Naive B cell (primary cell): Measurements from ENCODE around the gene TCF21. TPM values are rescaled to one million over a fixed set of nuclear protein-coding genes. Genes with fewer than 3 reads are reported as not detected.
"Not testable (repeated sequence)": the region's sequence is repeated elsewhere in the genome, so short reads cannot be mapped to it uniquely, and the experiment has no call there.

ENCODE experiments used
- ATAC-seq, 2 donors: fragments of 150-1000 bp; cut with Tn5 transposase; 2 replicates each; pipeline ENCODE4 v1.10.0; 2021; ENCODE audit warnings: low read depth in 2 of 2, mild to moderate bottlenecking in 2 of 2, moderate library complexity in 2 of 2
- DNase-seq: peaks from one replicate; pipeline ENCODE4 v3.0.0; 2022
- H3K27ac Mint-ChIP-seq, 6 donors: one replicate each; pipeline ENCODE4 v1.8.0; 2020 to 2022; ENCODE audit warnings: mild to moderate bottlenecking in 6 of 6, mixed read lengths in 6 of 6, moderate library complexity in 5 of 6, inconsistent platforms in 2 of 6
- H3K27me3 Mint-ChIP-seq, 3 donors: one replicate each; pipeline ENCODE4 v1.8.0; 2021 to 2022; ENCODE audit warnings: mixed read lengths in 3 of 3, mild to moderate bottlenecking in 1 of 3
- H3K36me3 Mint-ChIP-seq, 2 donors: one replicate each; pipeline ENCODE4 v1.8.0; 2020 to 2022; ENCODE audit warnings: mixed read lengths in 2 of 2, inconsistent platforms in 1 of 2, mild to moderate bottlenecking in 1 of 2
- H3K4me1 Mint-ChIP-seq, 3 donors: one replicate each; pipeline ENCODE4 v1.8.0; 2020 to 2022; ENCODE audit warnings: mixed read lengths in 3 of 3, inconsistent platforms in 1 of 3, mild to moderate bottlenecking in 1 of 3, moderate library complexity in 1 of 3
- H3K4me3 Mint-ChIP-seq, 8 donors: one replicate each; pipeline ENCODE4 v1.8.0; 2020 to 2022; ENCODE audit warnings: mild to moderate bottlenecking in 8 of 8, mixed read lengths in 8 of 8, moderate library complexity in 8 of 8, inconsistent platforms in 2 of 8
- H3K9me3 Mint-ChIP-seq, 7 donors: one replicate each; pipeline ENCODE4 v1.8.0; 2020 to 2022; ENCODE audit warnings: mixed read lengths in 7 of 7, mild to moderate bottlenecking in 5 of 7, inconsistent platforms in 2 of 7, moderate library complexity in 1 of 7
- polyA plus RNA-seq, 6 donors: library from polyadenylated mRNA; unstranded; fragments of 300-500 nt; fragmentation: Illumina TruSeq; gene quantifications; one replicate each; pipeline ENCODE4 v1.2.3, GENCODE V29; 2021; ENCODE audit warnings: low read depth in 6 of 6

Gene TCF21
- not detected for polyA plus RNA-seq

DNA sequence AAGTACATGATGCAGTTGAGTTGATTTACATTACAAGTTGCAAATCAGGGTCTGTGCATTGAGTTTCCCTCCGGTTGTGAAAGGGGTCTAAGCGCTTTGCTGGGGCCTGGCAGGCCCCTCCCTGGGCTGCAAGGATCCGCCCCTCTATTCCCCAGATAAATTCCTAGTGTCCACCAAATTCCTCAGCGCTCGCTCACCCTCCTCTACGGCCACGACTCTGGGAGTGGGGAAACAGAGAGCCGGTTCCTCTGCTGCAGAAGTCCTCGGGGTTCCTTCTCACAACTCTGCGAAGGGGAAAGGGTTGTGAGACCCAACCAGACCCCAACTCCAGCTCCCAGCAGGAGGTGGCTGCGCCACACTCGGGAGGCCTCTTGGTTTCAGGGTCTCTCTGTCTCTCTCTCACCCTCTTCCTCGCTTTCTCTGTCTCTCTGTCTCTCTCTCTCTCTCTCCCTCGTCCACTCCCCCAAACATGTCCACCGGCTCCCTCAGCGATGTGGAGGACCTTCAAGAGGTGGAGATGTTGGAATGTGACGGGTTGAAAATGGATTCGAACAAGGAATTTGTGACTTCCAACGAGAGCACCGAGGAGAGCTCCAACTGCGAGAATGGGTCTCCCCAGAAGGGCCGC lies at the start of gene TCF21:
TSS of gene TCF21 (plus strand) at position 185 of the 628 bp plus-strand sequence. CDS start at position 470, 285 bp downstream.
- no peak for ATAC-seq
- H3K4me3 Mint-ChIP-seq, result peak within 1 kb of the TSS; percentile 46 to 82 (median 72)
- H3K36me3 Mint-ChIP-seq, result no peaks in the 10 kb centered on the region
- DNase-seq, result no peak
- peaks cover 67 to 88% (median 87%) of the 10 kb centered on the region in 3 donors for H3K27me3 Mint-ChIP-seq
- peaks cover 23 to 50% (median 38%) of the 10 kb centered on the region in 3 donors for H3K4me1 Mint-ChIP-seq
- H3K27ac Mint-ChIP-seq, result peak within 1 kb of the TSS in 2 of 6 donors; percentile 33 to 57
- H3K9me3 Mint-ChIP-seq, result peaks cover 0 to 6% (median 2%) of the 10 kb centered on the region in 7 donors

DNA sequence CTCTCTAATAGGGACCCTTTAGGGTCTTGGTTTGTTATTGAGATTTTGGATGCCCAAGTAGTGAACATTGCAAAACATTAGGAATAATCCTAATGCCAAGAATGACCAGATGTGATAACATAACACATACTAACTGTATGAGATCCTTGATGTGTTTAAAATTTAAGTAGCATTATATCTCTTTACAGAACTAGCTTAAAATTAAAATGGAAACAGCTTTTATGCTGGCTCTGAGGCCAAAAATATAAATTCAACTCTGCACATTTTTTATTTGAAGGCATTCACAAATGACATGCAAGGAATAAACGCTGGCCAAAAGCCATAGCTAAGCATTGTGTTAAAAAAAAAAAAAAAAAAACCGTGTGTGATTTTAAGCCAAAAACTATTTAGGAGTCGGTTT lies 47.7 kb upstream of the TCF21 start:
- Mint-ChIP-seq H3K36me3 (no peaks in the 10 kb centered on the region), H3K4me3 (no peak overlapping the region), H3K9me3 (no peaks in the 10 kb centered on the region), H3K27me3 (peaks cover 28 to 29% (median 28%) of the 10 kb centered on the region in 3 donors), H3K4me1 (peaks cover 0 to 9% (median 6%) of the 10 kb centered on the region in 3 donors), H3K27ac (no peak overlapping the region)
- ATAC-seq (no peak), DNase-seq (no peak)

DNA sequence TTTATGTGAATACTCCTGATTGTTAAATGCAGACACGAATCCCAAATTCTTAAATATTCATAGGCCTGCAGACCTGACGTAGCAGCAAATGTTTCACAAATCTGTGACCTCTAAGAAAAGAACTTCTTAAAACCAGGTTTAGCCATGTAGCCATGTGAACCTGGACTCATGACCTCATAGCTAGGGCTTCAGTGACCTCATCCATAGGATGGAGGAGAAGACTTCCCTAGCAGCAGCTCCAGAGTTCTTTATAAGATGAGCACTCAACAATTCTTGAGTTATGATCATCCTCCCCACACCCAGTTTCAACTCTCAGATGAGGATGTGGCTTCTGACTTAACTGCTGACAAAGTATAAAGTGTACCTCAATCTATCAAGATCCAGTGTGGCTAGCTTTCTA lies 45.8 kb upstream of the TCF21 start:
- H3K4me1 Mint-ChIP-seq, result peaks cover 0 to 3% (median 2%) of the 10 kb centered on the region in 3 donors
- no peak overlapping the region for H3K27ac Mint-ChIP-seq
- peaks cover 0 to 5% of the 10 kb centered on the region in 2 donors for H3K36me3 Mint-ChIP-seq
- peaks cover 20 to 36% (median 26%) of the 10 kb centered on the region in 3 donors for H3K27me3 Mint-ChIP-seq
- DNase-seq (no peak), ATAC-seq (no peak)
- peaks cover 1 to 6% (median 3%) of the 10 kb centered on the region in 7 donors for H3K9me3 Mint-ChIP-seq
- H3K4me3 Mint-ChIP-seq, result no peak overlapping the region

DNA sequence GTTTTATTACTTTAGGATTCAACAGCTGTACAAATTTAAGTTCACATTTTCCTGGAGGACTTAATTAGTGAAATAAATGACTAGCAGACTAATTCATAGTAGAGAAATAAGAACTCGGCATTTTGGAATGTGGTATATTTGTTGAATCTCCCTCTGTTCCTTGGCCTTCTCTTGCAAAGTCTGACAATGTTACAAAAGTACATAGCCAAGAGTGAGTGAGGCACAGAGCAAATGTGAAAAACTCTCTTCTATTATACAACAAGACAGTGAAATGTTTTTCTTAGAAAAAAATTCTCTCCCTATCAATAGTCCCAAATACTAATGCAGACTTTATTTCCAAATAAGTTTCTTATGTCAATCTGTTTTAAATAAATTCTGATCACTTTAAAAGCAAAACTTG lies 44.2 kb upstream of the TCF21 start:
- DNase-seq (no peak), ATAC-seq (no peak)
- H3K36me3 Mint-ChIP-seq, result peaks cover 0 to 6% of the 10 kb centered on the region in 2 donors
- H3K9me3 Mint-ChIP-seq, result peaks cover 1 to 7% (median 4%) of the 10 kb centered on the region in 7 donors
- no peak overlapping the region for H3K4me3 Mint-ChIP-seq
- H3K27ac Mint-ChIP-seq, result no peak overlapping the region
- no peaks in the 10 kb centered on the region for H3K4me1 Mint-ChIP-seq
- peaks cover 6 to 31% (median 11%) of the 10 kb centered on the region in 3 donors for H3K27me3 Mint-ChIP-seq

DNA sequence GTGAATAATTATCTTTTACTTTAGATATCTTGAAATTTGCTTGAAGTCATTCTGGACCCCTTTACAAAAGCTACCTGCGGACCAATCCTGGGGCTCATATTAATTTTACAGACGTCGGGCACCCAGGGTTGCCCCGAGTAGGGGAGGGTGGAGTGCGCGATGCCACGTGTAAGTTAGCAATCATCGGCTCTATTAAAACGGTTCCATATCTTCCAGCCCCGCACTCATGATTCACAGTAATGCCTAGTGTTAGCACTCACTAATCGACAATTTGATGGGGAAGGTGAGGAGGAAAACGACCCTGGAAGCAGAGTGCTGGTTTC lies 34.9 kb upstream of the TCF21 start:
- ATAC-seq (no peak), DNase-seq (no peak)
- Mint-ChIP-seq H3K27me3 (peaks cover 47 to 55% (median 53%) of the 10 kb centered on the region in 3 donors), H3K4me3 (peak overlapping the region in 2 of 8 donors; percentile 25 to 61), H3K9me3 (peaks cover 0 to 20% (median 9%) of the 10 kb centered on the region in 7 donors), H3K4me1 (peaks cover 0 to 21% (median 0%) of the 10 kb centered on the region in 3 donors), H3K27ac (no peak overlapping the region), H3K36me3 (no peaks in the 10 kb centered on the region)

DNA sequence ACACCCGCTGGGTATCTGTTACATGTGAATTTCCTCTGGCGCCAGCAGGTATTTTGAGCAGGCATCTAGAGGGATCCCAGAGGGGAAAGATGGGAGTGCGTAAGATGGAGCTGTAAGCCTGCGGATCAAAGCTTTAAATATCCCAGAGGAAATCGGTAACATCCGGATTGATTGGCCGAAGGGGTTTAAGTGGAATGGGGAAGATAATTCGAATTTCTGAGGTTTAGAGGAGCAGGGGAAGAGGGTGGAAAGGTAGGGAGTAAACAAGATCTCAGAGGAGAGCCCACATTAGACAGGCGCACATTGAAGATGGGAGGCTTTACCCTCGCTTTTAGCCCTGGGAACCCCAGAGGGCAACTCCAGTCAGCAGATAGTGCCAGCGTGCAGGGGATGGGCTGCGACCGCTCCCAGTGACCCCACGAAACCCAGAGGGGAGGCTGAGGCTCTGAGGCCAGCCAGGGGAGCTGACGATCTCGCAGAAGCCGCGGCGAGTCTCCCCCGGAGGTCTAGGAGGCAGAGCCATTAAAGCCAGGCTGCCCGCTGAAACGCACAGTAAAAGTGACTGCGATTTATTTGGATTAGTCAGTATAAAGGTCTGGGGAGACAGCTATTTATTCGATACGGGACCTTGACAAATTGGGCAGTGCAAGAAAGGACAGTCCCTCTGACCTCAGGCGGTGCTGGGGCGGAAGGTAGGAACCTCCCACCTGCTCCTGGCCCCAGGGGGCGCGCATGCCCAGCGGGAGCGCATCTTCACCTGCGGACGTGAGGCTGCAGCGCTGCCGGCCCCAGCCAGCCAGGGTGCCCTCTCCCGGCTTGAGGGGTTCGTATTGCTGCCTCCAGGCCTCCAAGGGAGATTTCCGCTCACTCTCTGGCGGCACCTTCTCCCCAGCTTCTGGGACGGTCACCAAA lies 34.3 kb upstream of the TCF21 start:
- ATAC-seq, result no peak
- Mint-ChIP-seq H3K9me3 (peaks cover 0 to 25% (median 15%) of the 10 kb centered on the region in 7 donors), H3K4me1 (peaks cover 0 to 21% (median 0%) of the 10 kb centered on the region in 3 donors), H3K4me3 (peak overlapping the region in 2 of 8 donors; percentile 20 to 61), H3K27me3 (peaks cover 48 to 60% (median 58%) of the 10 kb centered on the region in 3 donors), H3K36me3 (no peaks in the 10 kb centered on the region), H3K27ac (no peak overlapping the region)
- DNase-seq, result no peak

DNA sequence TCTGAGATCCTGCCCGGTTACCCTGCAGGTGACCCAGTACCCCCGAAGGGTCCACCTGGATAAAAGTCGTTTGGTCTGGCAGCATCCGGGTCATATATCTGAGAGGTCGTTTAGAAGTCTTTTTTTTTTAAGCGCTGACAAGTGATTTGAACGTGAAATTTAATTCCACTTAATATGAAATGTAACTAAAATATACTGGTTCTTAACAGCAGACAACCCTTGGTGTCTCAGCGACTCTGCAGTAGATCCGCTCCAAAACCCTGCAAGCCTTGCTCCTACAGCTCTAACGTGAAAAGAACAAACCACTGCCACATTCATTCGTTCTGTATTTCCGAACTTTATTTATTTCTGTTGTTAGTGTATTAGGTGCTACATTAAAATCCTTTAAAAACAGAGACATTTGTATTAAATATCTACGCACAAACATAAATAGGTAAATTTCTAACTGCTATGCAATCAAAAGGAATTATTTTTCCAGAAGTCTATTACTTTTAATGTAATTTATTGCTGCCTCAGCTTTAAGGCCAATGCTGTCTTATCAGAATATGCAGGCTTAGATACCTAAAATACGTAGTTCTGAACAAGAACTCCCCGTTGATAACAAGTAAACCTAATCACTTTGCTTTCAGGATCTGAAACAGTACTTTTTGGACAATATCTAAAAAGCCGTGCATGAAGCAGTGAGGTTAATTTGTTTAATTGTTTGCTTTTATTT lies 33.5 kb upstream of the TCF21 start:
- Mint-ChIP-seq H3K27ac (no peak overlapping the region), H3K27me3 (peaks cover 48 to 59% (median 57%) of the 10 kb centered on the region in 3 donors), H3K9me3 (peaks cover 0 to 28% (median 17%) of the 10 kb centered on the region in 7 donors), H3K36me3 (no peaks in the 10 kb centered on the region), H3K4me1 (peaks cover 0 to 21% (median 0%) of the 10 kb centered on the region in 3 donors), H3K4me3 (peak overlapping the region in 1 of 8 donors; percentile 20)
- no peak for ATAC-seq
- no peak for DNase-seq

DNA sequence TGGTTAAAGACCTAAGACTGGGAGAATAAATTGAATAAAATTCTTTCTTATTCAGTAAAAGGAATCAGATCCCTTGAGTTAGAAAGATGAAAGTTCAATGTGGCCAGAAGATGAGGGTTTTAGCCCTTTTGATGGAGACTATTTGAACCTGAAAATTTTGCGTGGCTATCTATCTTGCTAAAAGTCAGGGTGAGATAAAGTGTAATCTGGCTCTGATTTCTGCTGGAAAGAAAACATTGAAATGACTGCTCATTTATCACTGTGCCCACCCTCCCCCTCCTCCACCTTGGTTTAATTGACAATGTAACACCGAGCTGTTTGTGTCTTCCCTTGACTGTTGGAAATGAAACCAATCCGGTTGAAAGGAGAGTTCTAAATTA lies 32.9 kb upstream of the TCF21 start:
- H3K36me3 Mint-ChIP-seq, result no peaks in the 10 kb centered on the region
- peaks cover 51 to 59% (median 57%) of the 10 kb centered on the region in 3 donors for H3K27me3 Mint-ChIP-seq

DNA sequence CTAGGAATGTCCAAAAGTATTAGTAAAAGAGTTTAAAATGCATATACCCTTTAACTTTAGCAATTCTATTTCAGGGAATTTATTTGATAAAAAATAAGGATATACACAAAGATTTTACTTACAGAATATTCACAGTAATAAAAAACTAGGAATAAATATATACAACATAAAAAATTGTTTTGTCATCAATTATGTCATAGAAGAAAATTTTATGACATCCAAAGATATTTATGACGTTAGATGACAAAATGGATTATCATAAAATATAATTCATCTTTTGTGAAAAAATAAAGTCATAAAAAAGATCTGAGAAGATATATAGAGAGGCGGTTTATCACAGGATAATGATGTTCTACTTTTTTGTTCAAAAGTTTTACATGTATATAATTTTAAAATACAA lies 32.0 kb upstream of the TCF21 start:
- ATAC-seq, result no peak
- Mint-ChIP-seq H3K27ac (no peak overlapping the region), H3K4me3 (no peak overlapping the region), H3K27me3 (peaks cover 55 to 59% (median 57%) of the 10 kb centered on the region in 3 donors), H3K36me3 (peaks cover 0 to 4% of the 10 kb centered on the region in 2 donors), H3K9me3 (peaks cover 1 to 30% (median 17%) of the 10 kb centered on the region in 7 donors), H3K4me1 (peaks cover 0 to 21% (median 0%) of the 10 kb centered on the region in 3 donors)
- DNase-seq, result no peak

More for the DNA sequence above, 32.9 kb upstream of the TCF21 start:
- Mint-ChIP-seq H3K4me3 (peak overlapping the region in 2 of 8 donors; percentile 37 to 55), H3K9me3 (peaks cover 0 to 27% (median 14%) of the 10 kb centered on the region in 7 donors), H3K4me1 (peaks cover 0 to 21% (median 0%) of the 10 kb centered on the region in 3 donors), H3K27ac (no peak overlapping the region)
- ATAC-seq (no peak), DNase-seq (no peak)

DNA sequence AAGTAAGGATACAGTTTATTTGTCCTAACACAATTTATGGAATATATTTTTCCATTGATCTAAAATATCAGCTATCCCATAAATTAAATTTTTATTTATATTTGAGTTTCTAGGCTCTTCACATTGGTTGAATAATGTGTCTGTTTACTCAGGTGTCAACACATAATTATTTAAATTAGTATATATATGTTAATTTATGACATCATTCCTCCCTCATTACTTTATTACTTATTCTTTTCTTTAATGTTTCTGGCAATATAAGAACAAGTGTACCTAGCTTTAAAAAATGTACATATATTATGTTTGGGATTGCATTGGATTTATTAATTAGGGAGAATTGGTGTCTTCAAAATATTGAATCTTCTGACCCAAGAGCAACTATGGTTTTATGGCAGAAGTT lies 31.2 kb upstream of the TCF21 start:
- Mint-ChIP-seq H3K27me3 (peaks cover 56 to 60% (median 57%) of the 10 kb centered on the region in 3 donors), H3K36me3 (peaks cover 0 to 12% of the 10 kb centered on the region in 2 donors), H3K27ac (no peak overlapping the region), H3K4me3 (no peak overlapping the region), H3K4me1 (peaks cover 0 to 21% (median 0%) of the 10 kb centered on the region in 3 donors), H3K9me3 (peaks cover 9 to 38% (median 25%) of the 10 kb centered on the region in 7 donors)
- DNase-seq (no peak), ATAC-seq (no peak)

DNA sequence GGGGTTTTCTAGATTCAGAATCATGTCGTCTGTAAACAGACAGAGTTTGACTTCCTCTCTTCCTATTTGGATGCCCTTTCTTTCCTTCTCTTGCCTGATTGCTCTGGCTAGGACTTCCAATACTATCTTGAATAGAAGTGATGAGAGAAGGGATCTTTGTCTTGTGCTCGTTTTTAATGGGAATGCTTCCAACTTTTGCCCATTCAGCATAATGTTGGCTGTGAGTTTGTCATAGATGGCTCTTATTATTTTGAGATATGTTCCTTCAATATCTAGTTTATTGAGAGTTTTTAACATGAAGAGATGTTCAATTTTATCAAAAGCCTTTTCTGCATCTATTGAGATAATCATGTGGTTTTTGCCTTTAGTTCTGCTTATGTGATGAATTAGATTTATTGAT lies 27.6 kb upstream of the TCF21 start:
- H3K4me1 Mint-ChIP-seq, result not testable (repeated sequence)
- H3K9me3 Mint-ChIP-seq, result peaks cover 25 to 61% (median 40%) of the 10 kb centered on the region in 7 donors

DNA sequence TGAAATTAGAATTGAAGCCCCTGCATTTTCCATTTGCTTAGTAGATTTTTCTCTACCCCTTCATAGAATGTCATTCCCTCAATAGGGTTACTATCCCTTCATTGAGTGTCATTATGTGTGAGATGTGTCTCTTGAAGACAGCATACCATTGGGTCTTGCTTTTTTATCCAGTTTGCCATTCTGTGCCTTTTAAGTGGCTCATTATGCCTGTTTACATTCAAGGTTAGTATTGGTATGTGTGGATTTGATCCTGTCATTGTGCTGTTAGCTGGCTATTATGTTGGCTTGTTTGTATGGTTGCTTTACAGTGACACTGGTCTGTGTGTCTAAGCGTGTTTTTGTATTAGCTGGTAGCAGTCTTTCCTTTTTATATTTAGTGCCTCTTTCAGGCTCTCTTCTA lies 25.7 kb upstream of the TCF21 start:
- no peak for ATAC-seq
- Mint-ChIP-seq H3K36me3 (peaks cover 0 to 33% of the 10 kb centered on the region in 2 donors), H3K27me3 (peaks cover 35 to 64% (median 62%) of the 10 kb centered on the region in 3 donors)

More for the DNA sequence above, 27.6 kb upstream of the TCF21 start:
- Mint-ChIP-seq H3K36me3 (peaks cover 0 to 33% of the 10 kb centered on the region in 2 donors), H3K27me3 (peaks cover 36 to 59% (median 57%) of the 10 kb centered on the region in 3 donors)
- H3K27ac Mint-ChIP-seq, H3K4me3 Mint-ChIP-seq, ATAC-seq, DNase-seq: not testable (repeated sequence)

DNA sequence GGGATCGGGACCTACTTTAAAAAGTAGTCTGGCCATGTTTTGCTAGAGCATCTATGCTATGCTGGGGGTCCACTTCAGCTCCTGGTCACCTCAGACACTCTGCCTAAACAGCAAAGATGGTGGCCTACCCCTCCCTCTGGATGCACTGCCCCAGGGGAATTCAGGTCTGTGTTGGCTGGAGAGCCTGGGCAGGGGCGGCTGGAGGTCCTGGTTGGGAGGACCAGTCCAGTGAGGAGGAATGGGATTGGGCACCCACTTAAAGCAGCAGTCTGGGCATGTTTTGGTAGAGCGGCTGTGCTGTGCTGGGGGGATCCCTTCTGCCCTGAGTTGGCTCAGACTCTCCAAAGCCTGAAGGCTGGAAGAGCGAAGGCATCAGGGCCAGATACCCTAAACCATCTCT lies 23.2 kb upstream of the TCF21 start:
- no peak overlapping the region for H3K27ac Mint-ChIP-seq
- H3K4me3 Mint-ChIP-seq, result no peak overlapping the region
- DNase-seq, result no peak
- ATAC-seq, result no peak
- no peaks in the 10 kb centered on the region for H3K4me1 Mint-ChIP-seq
- peaks cover 24 to 45% (median 38%) of the 10 kb centered on the region in 7 donors for H3K9me3 Mint-ChIP-seq
- peaks cover 35 to 61% (median 57%) of the 10 kb centered on the region in 3 donors for H3K27me3 Mint-ChIP-seq
- peaks cover 0 to 33% of the 10 kb centered on the region in 2 donors for H3K36me3 Mint-ChIP-seq

More for the DNA sequence above, 25.7 kb upstream of the TCF21 start:
- Mint-ChIP-seq H3K4me3 (no peak overlapping the region), H3K9me3 (peaks cover 25 to 57% (median 40%) of the 10 kb centered on the region in 7 donors), H3K27ac (no peak overlapping the region), H3K4me1 (no peaks in the 10 kb centered on the region)
- no peak for DNase-seq
